Omental fat pad (tissue), 4 donors: ENCODE data around the gene HPX. TPM values are rescaled to one million over a fixed set of nuclear protein-coding genes. Genes with fewer than 3 reads are reported as not detected.
"Not testable (repeated sequence)": the region's sequence is repeated elsewhere in the genome, so short reads cannot be mapped to it uniquely, and the experiment has no call there.

Experiments
- ATAC-seq: fragments of 150-250 bp; one replicate; pipeline ENCODE4 v1.9.1; 2016; ENCODE audit warnings: mild to moderate bottlenecking, moderate library complexity; ENCODE audit not compliant: low FRiP score
- DNase-seq: peaks from one replicate; pipeline ENCODE4 v3.0.0-alpha.2; 2019; ENCODE audit warnings: low spot score
- CTCF ChIP-seq, 3 donors: fragments of 450-650 bp; IDR thresholded peaks; one replicate each; pipeline ENCODE4 v1.5.1; 2016 to 2017; ENCODE audit warnings: antibody characterized with exemption in 3 of 3, mild to moderate bottlenecking in 3 of 3, moderate library complexity in 2 of 3
- total RNA-seq, 4 donors: library from RNA; depleted of rRNA; stranded (reverse); fragments of >200 nt; gene quantifications; one replicate each; pipeline ENCODE4 v1.1.0, GENCODE V29; 2016

Gene HPX
- total RNA-seq, 4 donors from 2014 or later: 1.7 to 2.5 (median 2.0) TPM

GRCh38 chr11:6401464-6401863, 39.3 kb downstream of the HPX start:
- no peak for DNase-seq
- ATAC-seq: no peak
- no peak for TF ChIP-seq CTCF (IDR thresholded peaks at IDR 0.05)

- DNase-seq: no peak
- no peak for TF ChIP-seq CTCF (IDR thresholded peaks at IDR 0.05)
Measured at GRCh38 chr11:6400431-6401345, 40.1 kb downstream of the HPX start.

GRCh38 chr11:6397636-6398035, 43.2 kb downstream of the HPX start:
- DNase-seq (no peak), ATAC-seq (no peak)
- TF ChIP-seq CTCF (IDR thresholded peaks at IDR 0.05): no peak

More at GRCh38 chr11:6400431-6401345, 40.1 kb downstream of the HPX start:
- no peak for ATAC-seq

- no peak for ATAC-seq
- no peak for TF ChIP-seq CTCF (IDR thresholded peaks at IDR 0.05)
- no peak for DNase-seq
Measured at GRCh38 chr11:6397156-6397555, 43.6 kb downstream of the HPX start.

- no peak for TF ChIP-seq CTCF (IDR thresholded peaks at IDR 0.05)
- DNase-seq (no peak), ATAC-seq (no peak)
Measured at GRCh38 chr11:6395470-6396060, 45.2 kb downstream of the HPX start.

GRCh38 chr11:6393989-6394670, 46.7 kb downstream of the HPX start:
- DNase-seq: no peak
- no peak for TF ChIP-seq CTCF (IDR thresholded peaks at IDR 0.05)
- no peak for ATAC-seq

GRCh38 chr11:6392251-6392650, 48.5 kb downstream of the HPX start:
- not testable (repeated sequence) for DNase-seq, ATAC-seq
